ENCODE results near the gene EFCAB8.

EFCAB8 gene

DNA sequence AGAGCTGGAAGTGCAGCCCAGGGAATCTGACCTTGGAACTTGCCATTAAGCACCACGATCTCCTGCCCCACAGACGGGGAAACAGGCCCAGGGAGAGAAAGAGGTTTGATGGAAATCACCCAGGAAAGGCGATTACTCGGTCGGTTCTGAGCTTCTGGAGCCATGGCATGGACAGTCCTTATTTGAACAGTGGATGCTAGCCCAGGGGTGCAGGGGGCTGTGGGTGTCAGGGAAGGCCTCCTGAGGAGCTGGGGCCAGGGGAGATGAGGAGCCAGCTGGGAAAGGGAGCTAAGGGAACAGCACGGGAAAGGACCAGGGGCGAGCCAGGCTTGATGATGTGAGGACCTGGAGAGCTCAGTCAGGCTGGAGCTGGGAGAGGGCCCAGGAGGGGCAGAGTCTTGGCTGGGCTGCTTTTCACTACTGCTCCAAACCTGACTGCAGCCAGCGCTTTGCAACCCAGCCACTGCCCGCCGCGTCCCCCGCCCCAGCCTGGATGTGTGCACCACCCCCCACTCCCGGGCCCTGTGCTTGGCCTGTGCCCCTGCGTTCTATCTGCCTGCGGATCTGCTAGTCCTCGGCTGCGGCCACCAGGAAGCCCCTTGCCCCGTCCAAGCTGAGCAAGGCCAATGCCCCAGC lies 127.7 kb downstream of the EFCAB8 start:
- Histone ChIP-seq H3K4me1 (ENCODE audit: low read length) (no peaks in the 10 kb centered on the region), H3K27ac (ENCODE audit: low read length) (no peak overlapping the region), H3K9me3 (replicated peaks; ENCODE audit: insufficient read depth, low read length) (no peaks in the 10 kb centered on the region), H4K20me1 (ENCODE audit: insufficient read depth, low read length) (no peaks in the 10 kb centered on the region), H3K4me2 (ENCODE audit: low read depth, low read length) (no peak overlapping the region), H2AFZ (ENCODE audit: low read length) (no peak overlapping the region), H3K9ac (ENCODE audit: low read length) (no peak overlapping the region), H3K79me2 (ENCODE audit: low read length) (no peaks in the 10 kb centered on the region), H3K36me3 (replicated peaks; ENCODE audit: insufficient read depth, low read length) (no peaks in the 10 kb centered on the region), H3K4me3 (ENCODE audit: low read length) (no peak overlapping the region), H3K27me3 (replicated peaks; ENCODE audit: insufficient read depth, low read length) (peaks cover 6% of the 10 kb centered on the region; the same call in 1 of the 2 replicates), H3F3A (ENCODE audit: insufficient read depth, low read length) (no peaks in the 10 kb centered on the region), H3K9me2 (replicated peaks; ENCODE audit: insufficient read depth, low read length) (no peaks in the 10 kb centered on the region)
- DNase-seq, result no peak
- TF ChIP-seq EZH2phosphoT487 (IDR thresholded peaks at IDR 0.05; ENCODE audit: low read length) (no peak), EZH2 (optimal IDR thresholded peaks at IDR 0.05; ENCODE audit: low read depth, low read length) (no peak)
- TF ChIP-seq, protein P1, sequence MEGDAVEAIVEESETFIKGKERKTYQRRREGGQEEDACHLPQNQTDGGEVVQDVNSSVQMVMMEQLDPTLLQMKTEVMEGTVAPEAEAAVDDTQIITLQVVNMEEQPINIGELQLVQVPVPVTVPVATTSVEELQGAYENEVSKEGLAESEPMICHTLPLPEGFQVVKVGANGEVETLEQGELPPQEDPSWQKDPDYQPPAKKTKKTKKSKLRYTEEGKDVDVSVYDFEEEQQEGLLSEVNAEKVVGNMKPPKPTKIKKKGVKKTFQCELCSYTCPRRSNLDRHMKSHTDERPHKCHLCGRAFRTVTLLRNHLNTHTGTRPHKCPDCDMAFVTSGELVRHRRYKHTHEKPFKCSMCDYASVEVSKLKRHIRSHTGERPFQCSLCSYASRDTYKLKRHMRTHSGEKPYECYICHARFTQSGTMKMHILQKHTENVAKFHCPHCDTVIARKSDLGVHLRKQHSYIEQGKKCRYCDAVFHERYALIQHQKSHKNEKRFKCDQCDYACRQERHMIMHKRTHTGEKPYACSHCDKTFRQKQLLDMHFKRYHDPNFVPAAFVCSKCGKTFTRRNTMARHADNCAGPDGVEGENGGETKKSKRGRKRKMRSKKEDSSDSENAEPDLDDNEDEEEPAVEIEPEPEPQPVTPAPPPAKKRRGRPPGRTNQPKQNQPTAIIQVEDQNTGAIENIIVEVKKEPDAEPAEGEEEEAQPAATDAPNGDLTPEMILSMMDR (IDR thresholded peaks at IDR 0.05; ENCODE audit: low read length), result no peak

DNA sequence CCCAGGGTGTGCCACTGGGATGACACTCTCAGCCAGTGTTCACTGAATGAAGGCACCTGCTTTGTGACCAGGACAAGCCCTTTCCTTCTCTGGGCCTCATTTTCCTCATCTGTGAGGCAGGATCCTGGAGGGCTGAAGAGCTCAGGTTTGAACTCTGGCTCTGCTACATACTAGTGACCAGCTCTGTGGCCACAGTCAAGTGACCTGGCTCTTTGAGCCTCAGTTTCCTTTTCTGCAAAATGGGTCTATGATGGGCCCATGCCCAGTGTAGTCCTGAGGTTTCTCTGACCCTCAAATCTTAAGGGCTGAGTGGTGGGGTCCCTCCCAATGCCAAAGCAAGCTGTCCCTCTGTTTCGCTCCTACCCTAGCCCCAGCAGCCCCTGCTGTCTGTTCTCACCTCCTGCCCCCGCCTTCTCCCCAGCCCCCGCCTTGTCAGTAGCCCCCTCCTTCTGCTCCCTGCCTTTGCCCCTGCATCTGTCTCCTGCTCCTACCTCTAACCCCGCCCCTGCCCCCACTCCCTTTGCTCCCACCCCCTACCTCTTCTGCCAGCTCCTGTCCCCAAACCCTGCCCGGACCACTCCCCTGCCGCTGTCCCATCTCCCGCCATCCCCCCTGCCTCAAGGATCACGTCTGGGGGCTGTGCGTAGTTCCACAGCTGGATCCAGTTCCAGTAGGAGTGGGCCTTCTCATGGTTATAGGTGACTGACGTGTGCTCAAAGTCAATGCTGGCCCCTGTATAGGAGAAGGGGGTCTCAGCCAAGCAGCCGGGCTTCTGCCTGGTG lies 128.5 kb downstream of the EFCAB8 start:
- Histone ChIP-seq H3K27ac (ENCODE audit: low read length) (no peak overlapping the region), H3K4me2 (ENCODE audit: low read depth, low read length) (no peak overlapping the region), H3K9ac (ENCODE audit: low read length) (no peak overlapping the region), H3K9me3 (replicated peaks; ENCODE audit: insufficient read depth, low read length) (no peaks in the 10 kb centered on the region), H3K9me2 (replicated peaks; ENCODE audit: insufficient read depth, low read length) (no peaks in the 10 kb centered on the region), H3K27me3 (replicated peaks; ENCODE audit: insufficient read depth, low read length) (peaks cover 6% of the 10 kb centered on the region; the same call in 1 of the 2 replicates), H3K4me1 (ENCODE audit: low read length) (no peaks in the 10 kb centered on the region), H4K20me1 (ENCODE audit: insufficient read depth, low read length) (no peaks in the 10 kb centered on the region), H3F3A (ENCODE audit: insufficient read depth, low read length) (no peaks in the 10 kb centered on the region), H3K36me3 (replicated peaks; ENCODE audit: insufficient read depth, low read length) (no peaks in the 10 kb centered on the region), H3K4me3 (ENCODE audit: low read length) (no peak overlapping the region), H2AFZ (ENCODE audit: low read length) (no peak overlapping the region), H3K79me2 (ENCODE audit: low read length) (no peaks in the 10 kb centered on the region)
- no peak for DNase-seq
- TF ChIP-seq, protein P1 (IDR thresholded peaks at IDR 0.05; ENCODE audit: low read length), result no peak
- TF ChIP-seq EZH2phosphoT487 (IDR thresholded peaks at IDR 0.05; ENCODE audit: low read length), result no peak
- TF ChIP-seq EZH2 (optimal IDR thresholded peaks at IDR 0.05; ENCODE audit: low read depth, low read length), result no peak

DNA sequence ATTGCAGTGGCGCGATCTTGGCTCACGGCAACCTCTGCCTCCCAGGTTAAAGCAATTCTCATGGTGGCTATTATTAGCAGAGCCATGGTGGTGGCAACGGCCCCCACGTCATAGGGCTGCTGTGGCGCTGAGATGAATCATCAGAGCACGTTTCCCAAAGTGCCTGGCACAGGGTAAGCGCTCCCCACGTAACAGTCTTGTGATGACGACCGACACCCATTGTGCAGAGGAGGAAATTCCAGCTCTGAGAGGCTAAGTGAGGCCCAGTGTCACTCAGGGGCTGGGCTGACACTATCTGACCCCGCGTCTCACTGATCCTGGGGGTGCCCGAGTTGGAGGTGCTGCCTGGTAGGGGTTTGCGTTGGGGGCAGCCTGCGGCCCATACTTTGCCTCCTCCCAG lies 129.3 kb downstream of the EFCAB8 start:
- Histone ChIP-seq H3K27ac (ENCODE audit: low read length) (no peak overlapping the region), H3K9me3 (replicated peaks; ENCODE audit: insufficient read depth, low read length) (no peaks in the 10 kb centered on the region), H3K9ac (ENCODE audit: low read length) (no peak overlapping the region), H3K79me2 (ENCODE audit: low read length) (no peaks in the 10 kb centered on the region), H4K20me1 (ENCODE audit: insufficient read depth, low read length) (no peaks in the 10 kb centered on the region), H3K4me1 (ENCODE audit: low read length) (no peaks in the 10 kb centered on the region), H2AFZ (ENCODE audit: low read length) (no peak overlapping the region), H3F3A (ENCODE audit: insufficient read depth, low read length) (no peaks in the 10 kb centered on the region), H3K27me3 (replicated peaks; ENCODE audit: insufficient read depth, low read length) (peaks cover 6% of the 10 kb centered on the region; the same call in 1 of the 2 replicates), H3K36me3 (replicated peaks; ENCODE audit: insufficient read depth, low read length) (no peaks in the 10 kb centered on the region), H3K4me2 (ENCODE audit: low read depth, low read length) (no peak overlapping the region), H3K4me3 (ENCODE audit: low read length) (no peak overlapping the region), H3K9me2 (replicated peaks; ENCODE audit: insufficient read depth, low read length) (no peaks in the 10 kb centered on the region)
- TF ChIP-seq, protein P1 (IDR thresholded peaks at IDR 0.05; ENCODE audit: low read length), result no peak
- no peak for DNase-seq
